GM19438 (cell line): ENCODE measurements around the gene ZFP1.
A peak's percentile ranks its signal among the peaks of the same experiment; 100 is the strongest.

Experiments
- ATAC-seq: cut with Tn5 transposase; IDR thresholded peaks from one replicate; pipeline ENCODE4 v1.9.1; 2021; ENCODE audit warnings: low read depth; ENCODE audit not compliant: unreplicated experiment

Gene ZFP1

DNA sequence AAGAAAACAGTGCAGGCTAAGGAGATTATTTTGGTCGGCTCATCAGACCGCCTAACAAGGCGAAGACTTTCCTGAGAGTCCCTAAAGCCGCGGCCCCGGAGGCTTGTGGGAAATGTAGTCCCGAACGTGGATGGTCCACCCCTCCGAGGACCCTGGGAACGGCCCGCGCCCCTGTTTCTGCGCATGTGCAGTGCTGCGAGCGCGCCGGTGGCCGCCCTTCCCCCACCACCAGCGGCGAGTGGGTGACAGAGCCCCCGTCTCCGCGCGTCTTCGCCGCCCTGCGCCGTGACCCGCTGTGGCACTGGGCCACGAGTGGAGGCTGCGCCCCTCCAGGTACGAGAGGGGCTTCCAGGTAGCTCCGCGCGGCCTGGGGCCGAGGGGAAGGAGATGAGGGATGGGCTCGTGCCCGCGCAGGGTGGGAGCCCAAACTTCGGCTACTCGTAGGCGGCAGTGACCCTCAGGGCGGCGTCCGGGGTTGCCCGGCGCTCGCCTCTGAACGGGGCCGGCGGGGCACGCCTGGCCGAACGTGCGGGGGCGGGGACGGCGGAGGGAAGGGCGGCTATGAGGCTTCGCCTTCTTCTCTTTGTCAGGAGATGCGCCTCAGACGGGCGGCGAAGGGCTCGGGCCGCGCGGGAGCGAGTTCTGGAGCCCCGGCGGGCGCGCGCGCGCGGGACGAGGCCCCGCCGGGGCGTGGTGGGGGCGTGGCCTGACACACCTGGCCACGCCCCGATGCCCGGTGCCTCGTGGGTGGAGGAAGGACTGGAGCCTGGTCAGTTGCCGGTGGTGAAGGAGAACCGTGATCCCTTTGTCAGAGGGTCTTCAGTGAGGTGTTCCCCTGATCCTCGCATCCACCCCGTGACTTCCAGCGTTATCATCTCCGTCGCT lies at the start of gene ZFP1:
ZFP1 (plus strand) TSS at position 214 of the 885 bp plus-strand sequence. CDS start 4,428 bp downstream, outside the sequence.
- ATAC-seq, result peak; percentile 84

DNA sequence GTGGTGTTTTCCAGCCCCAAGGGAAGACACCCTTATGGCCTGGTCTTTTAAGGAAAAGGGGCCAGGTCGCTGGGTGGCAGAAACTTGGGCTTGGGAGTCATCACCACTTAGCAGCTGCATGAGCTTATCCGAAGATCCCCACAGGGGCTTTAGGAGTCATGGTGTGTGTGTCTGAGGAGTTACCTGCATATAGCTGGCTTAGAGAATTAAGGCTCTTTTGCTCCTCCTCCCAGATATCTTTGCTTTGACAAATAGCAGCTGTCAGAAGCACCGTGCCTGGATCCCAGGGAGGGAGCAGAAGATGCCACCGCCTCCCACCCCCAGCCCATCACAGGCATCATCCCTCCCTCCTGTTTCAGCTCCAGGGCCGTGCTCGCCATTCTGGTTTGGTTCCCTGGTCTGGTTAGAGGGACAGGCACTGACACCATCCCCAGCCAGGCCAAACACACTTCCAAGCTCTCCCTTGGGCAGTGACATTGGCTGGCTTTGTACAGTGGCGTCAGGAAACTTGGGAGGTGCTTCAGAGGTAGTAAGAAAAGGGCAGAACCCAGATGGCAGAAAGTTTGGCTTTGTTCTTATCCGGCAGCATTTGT lies 49.2 kb upstream of the ZFP1 start:
- ATAC-seq, result no peak

DNA sequence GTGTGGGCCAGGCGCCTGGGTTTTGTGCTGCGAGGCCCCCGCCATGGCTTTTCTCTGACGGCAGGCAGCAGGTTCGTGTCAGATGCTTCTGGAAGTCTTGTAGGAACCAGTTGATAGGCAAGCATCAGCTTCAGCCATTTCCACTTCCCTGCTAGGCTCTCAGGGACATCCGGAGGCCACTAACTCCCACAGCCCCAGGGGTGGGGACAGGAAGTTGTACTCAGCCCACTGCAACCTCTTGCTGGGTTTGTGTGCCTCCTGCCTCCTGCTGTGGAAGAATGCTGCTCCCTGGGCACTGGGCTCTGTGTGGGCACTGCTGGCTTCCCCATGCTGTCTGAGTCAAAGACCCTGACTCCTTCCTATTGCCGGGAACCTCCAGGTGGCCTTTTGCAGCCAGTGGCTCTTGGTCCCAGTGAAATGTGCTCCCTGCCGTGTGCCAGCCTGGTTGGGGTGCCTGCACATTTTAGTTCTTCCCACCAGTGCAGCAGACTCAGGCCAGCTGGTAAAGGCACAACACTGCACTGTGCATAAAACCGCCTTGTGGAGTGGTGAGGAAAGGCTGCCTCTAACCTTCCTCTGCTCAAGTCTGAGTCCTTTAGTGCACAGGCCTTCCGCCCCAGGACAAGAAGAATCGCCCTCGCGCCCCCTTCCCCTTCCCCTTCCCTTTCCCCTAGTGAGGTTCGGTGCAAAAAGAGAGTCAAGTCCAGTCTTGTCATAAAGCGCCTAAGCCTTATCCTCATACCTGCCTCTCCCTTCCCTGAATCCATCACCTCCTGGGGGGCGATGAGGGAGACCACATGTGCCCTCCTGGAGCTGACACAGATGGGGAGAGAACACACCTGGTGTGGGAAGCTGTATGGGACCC lies 48.4 kb upstream of the ZFP1 start:
- ATAC-seq, result peak; percentile 69

DNA sequence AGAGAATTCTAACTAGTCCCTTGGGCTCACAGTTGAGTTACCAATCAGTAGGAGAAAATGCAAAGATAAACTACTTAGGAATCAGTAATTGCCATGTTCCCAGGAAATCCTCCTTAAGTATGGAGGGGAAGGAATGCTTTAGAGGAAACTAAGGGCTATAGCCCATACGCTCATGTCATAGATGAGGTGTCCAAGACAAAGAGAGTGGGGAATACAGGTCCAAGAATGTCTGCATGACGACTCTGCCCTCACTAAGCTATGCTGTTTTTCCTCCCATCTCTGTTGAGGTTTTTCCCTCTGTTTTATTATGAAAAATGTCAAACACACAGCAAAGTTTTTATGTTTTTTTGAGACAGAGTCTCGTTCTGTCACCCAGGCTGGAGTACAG lies 47.7 kb upstream of the ZFP1 start:
- no peak for ATAC-seq

DNA sequence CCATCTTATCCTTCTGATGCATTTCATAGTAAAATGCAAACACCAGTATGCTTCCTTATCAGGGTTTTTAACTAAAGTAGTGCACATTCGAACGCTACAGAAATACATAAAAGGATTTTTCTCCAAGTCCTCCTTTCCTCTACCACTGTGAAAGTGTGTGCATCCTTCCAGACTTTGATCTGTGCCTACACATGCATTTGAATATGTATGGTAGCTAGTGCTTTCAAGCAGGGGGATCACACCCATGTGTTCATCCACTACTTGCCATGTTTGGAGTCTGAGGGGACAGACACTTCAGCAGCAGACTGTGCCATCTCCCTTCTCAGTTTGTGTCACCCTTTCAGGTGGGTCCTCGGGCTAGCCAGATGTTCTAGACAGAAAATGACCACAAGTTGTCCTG lies 46.7 kb upstream of the ZFP1 start:
- ATAC-seq, result no peak

DNA sequence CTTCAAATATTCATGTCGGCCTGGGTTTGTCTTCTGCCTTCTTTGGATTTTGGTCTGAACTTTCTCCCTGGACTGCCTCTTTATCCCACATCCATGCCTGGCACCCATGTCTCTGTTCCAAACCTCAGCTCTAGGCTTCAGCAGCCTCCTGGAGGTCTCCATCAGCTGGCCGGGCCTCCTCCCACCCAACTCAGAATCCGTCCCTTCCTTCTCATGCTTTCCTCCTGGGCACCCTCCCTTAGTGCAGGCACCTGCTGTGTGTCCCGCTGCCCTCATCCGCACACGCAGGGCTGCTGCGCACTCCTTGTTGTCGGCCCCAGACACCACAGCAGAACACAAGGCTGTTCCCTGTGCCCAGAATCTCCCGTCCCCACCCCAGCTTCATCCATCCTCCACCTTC lies 45.7 kb upstream of the ZFP1 start:
- no peak for ATAC-seq

DNA sequence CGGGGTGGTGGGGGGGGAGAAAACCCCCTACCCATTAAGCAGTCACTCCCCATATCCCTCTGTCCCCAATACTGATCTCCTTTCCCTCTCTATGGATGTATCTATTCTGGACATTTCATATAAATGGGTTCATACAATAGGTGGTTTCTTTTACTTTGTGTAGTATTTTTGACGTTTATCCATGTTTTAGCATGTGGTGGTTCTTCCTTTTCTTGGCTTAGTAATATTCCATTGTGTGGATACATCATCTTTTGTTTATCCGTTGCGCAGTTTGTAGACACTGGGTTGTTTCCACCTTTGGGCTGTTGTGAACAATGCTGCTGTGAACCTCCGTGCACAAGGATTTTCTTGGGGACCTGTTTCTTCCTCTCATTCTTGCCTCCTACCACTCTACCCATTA lies 44.3 kb upstream of the ZFP1 start:
- ATAC-seq, result no peak

DNA sequence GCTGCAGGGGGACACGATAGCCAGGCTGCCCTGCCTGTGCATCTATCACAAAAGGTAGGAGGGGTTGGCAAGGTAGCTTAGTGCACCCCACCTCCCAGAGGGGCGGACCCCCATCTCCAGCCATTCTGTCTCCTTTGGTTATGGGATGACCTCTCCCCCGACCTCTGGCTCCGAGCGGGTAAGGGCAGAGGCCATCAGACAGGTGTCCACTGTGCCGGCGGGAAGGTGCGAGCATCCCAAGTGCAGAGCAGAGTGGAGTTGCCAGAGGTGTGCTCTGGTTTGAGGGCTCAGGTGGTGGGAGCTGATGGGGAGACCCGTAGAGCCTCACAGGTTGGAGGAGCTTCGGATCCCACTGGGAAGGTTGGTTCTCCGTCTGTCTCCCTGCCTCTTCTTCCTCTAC lies 43.5 kb upstream of the ZFP1 start:
- ATAC-seq, result no peak

DNA sequence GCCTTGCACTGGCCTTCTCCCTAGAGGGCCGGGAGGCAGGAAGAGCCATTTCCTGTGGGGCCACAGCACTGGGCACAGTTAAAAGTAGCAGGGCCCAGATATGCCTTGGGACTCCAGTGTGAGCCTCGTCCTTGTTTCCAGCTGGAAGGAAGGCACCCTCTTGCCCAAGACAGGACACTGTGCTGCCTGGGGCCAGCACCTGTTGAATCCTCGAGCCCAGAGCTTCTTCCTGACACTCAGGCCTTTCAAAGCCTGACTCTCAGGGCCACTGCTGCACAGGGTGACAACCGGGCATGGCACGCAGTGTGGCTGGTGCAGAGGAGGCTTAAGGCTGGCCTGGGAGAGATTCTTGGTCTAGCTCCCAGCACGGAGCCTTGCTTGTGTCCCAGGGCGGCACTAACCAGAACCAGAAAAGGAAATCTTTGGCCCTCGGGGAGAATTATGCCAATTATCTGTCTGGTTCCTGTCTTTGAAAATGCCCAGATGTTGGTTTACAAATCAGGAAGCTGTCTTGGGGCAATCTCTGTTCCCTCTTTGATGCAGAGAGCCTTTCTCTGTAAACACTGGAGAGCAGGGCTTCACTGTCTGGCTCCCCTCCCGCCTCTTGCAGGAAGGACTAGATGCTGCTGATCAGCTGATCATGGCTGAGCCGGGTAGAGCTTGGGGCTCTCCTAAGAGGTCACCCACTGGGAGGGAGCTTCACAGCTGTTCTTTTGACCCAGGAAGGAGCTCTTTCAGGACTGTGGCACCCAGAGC lies 42.8 kb upstream of the ZFP1 start:
- no peak for ATAC-seq

DNA sequence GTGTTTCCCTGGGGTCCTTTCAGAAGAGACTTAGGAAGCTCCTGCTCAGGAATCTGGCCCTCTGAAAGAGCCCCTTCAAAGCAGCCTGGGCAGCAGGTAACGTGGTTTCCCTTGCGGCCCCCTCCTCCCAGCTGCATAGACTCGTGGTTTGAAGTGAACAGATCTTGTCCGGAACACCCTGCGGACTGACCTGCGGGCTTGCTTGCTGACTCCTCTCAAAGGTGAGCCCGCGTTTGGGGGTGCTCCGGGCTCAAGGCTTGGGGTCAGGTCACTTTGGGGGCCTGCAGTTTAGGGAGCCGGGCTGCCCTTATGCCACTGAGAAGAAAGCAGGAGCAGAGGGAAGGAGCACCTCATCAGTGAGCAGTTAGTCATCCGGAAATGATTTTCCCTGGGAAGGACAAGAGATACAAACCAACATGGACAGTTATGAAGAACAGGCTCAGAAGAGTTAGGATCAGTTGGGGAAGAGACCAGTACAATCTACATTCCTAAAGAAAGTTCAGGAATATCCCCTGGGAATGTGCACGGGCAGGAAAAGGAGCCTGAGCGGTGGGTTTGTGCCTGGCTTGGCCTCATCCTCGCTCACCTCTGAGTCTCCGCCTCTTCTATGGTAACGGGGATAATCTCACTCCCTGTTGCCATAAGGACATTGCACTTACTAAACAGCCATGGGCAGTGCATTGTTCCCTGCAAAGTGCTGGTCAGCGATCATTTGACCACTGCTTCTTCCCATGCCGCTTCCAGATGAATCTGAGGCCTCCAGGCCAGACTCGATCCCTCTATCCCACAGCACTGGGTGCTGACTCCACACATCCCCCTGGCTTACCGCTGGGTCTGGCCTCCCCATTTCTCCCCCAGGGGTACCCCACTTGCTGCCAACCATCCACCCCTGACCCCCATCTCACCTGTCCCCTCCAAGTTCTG lies 41.7 kb upstream of the ZFP1 start:
- ATAC-seq, result no peak

DNA sequence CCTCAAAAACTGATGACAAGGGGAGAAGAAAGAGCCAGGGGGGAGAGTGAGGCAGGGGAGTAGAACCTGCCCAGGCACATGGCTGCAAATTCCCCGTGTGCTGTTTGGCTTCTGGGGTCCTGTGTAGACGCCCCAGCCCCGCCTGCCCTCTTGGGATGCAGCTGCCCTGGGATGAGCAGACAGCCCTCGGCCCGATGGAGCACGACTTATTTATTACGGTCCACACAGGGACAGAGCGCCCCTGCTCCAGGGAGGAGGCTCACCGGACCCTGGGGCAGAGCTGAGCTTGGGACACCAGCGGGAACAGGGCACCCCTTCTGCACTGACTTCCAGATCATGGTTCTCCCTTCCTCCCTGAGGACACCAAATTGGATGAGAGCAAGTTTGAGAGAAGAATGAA lies 40.8 kb upstream of the ZFP1 start:
- ATAC-seq, result no peak

DNA sequence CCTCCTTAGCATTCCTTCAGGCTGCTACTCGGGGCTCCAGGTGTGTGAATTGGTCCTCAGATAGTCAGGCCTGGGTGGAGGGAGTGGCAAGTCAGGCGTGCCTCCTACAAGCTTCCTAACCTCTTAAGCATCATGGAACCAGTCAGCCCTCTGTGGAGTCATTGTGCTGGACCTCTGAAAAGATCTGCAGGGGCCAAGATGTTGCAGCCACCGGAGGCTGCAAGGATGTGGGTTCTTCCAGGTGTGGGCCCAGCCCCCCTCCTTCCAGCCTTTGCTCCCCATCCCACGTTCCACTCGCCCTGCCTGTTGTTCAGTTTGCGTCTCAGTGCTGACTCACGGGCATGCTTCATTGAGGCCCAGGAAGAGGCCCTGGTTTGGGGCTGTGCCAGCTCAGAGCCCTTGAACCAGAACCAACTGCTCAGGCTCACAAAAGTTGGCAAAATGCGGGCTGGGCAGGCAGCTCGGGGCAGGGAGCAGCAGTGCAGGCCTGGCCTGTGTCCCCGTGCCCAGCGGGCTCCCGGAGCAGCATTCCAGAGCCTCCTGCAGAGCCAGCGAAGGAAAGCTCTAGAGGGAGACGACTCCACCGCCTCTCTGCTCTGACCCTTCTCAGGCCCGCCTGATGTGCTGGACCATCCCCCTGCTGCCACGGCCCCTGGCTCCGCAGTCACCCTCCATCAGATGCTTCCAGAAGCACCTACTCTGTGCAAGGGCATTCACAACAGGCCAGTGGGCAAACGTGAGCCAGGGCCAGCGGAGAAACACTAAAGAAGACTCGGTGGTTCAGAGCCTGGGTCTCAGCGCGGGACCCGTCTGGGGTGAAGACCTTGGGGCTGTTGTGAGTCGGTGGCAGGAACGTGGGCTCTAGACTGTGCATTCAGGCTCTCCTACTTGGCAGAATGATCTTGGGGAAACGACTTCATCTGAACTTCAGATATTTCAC lies 39.3 kb upstream of the ZFP1 start:
- no peak for ATAC-seq

DNA sequence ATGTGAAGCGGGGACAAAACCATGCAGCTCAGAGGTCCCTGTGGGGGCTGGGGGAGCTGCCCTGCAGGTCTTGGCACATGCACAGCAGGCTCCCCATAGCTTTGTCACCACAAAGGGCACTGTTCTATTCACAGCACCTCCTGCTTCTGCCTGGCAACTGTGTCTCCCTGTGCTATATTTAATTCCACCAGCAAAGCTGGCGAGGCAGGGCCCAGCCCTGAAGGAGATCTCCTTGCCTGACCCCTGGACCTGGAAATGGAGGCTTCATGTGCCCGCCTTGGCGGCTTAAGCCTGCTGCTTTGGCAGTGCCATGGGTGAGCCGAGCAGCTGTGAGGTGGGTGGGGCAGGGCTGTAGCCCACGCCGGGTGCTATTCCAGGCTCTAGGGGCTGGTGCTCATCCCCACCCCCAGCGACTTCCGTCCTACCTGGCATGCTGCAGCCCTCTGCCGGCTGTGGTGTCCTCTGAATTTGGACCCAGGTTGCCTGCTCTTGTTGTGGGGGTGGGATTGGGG lies 38.5 kb upstream of the ZFP1 start:
- no peak for ATAC-seq

DNA sequence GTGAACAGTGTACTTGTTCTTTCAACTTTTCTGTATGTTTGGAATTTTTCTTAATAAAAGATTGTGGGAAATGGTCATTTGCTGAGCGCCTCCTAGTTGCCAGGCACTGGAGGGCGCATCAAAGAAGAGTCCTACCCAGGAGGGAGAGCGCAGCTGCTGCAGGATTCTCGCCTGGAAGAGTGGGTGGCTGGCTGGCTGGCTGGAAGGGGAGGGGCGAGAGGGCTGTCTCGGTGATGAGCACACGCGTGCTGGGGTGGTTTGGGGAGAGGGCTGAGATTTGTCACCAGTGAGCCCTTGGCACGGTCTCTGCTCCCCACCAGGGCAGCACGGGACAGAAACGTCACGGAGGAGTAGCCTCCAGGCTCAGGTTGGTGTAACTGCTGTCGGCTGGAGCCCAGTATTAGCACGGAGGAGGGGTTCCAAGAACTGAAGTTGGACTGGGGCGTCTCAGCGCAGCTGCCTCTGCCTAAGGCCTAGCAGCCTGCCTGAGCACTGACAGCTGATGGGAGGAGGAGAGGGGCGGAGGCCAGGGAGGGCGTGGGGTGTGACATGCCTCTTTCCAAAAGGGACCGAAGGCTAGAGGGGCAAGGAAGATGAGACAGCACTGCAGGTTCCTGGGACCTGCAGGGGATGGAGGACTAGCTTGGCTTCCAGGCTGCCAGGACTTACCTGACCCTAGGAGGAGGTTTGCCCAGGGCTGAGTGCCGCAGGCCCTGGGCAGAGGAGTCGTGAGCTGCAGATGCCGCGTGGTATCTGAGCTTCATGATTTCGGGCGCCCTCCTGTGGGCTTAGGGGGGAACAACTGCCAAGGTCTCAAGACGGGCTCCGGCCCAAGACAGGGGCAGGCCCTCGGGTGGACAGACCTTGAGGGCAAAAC lies 37.4 kb upstream of the ZFP1 start:
- peak; percentile 68 for ATAC-seq

DNA sequence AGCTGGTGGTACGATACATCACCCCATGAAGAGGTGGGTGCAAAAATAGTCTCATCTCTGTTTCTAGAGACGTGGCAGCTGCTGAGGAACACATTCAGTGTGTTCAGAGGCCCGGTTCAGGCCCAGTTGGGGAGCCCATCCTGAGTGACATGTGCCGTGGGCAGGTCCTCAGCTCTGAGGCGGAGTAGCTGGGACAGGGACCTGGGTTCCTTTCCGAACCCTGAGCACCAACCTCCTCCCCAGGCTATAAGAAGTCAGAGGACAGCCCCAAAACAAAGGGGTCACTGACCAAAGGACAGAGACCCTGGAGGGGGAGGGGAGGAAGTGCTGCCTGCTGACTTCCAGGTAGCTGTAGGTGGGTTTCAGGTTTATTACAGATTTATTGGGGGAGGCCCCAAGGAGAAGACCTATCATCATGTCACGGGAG lies 36.8 kb upstream of the ZFP1 start:
- ATAC-seq, result peak; percentile 3

DNA sequence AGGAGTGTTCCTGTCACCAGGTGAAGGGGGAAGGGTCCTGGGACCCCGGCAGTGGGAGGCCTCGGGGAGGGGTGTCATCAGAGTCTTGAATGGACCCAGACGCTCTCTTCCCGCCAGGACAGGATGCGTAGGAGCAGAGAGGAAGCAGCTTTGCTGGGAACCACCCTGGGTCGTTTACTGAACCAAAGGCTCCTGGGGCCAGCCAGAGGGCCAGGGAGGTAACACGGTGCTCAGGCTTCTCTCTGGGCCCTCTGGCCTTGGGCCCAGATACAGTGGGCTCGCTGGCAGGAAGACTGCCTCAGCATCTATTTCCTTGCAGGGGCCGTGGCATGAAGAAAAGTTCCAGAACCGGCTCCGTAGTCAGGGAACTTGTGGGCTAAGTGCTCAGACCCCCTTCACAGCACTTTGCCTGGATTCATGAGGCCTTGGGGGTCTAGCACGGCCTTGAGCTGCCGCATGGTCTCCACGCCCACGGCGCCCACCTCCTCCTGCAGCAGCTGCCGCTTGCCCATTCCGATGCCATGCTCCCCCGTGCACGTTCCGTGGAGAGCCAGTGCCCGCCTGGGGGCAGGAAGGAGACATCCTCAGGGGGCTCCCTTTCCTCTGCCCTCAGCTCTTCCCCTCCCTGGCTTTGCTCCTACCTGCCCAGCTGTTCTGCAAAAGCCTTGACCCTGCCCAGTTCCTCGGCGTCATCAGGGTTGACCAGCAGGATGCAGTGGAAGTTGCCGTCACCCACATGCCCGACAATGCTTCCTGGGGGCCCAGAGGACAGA lies 36.2 kb upstream of the ZFP1 start:
- no peak for ATAC-seq
